Measurements from ENCODE around the gene CYB561D2.

GRCh38 chr3:50342813-50343633 is 7.6 kb upstream of the CYB561D2 start:
- TF ChIP-seq CTCF (IDR thresholded peaks at IDR 0.05; ENCODE audit: poor library complexity, severe bottlenecking), result no peak
- no peak for TF ChIP-seq EZH2 (IDR thresholded peaks at IDR 0.05; ENCODE audit: borderline replicate concordance, insufficient read depth, low read length, poor library complexity, severe bottlenecking)
- TF ChIP-seq MXI1 (conservative IDR thresholded peaks at IDR 0.05; ENCODE audit: poor library complexity, severe bottlenecking), result no peak
- TF ChIP-seq SMC3 (conservative IDR thresholded peaks at IDR 0.05; ENCODE audit: poor library complexity), result no peak
- TF ChIP-seq POLR2AphosphoS5 (IDR thresholded peaks at IDR 0.05), result no peak
- no peak for TF ChIP-seq RAD21 (conservative IDR thresholded peaks at IDR 0.05)
- no peak for TF ChIP-seq EP300 (conservative IDR thresholded peaks at IDR 0.05; ENCODE audit: poor library complexity, severe bottlenecking)
- no peak for TF ChIP-seq REST (IDR thresholded peaks at IDR 0.05; ENCODE audit: borderline replicate concordance)
- TF ChIP-seq TAF1 (IDR thresholded peaks at IDR 0.05; ENCODE audit: low read depth), result no peak

Measured in neural cell (in vitro differentiated cells).